A673 (cell line): ENCODE results near the gene HTR2A. TPM values are rescaled to one million over a fixed set of nuclear protein-coding genes. Genes with fewer than 3 reads are reported as not detected.

Experiments used
- BruUV-seq: library from RNA; stranded (reverse); fragments of 400-500 nt; replicated peaks from 2 replicates; lab custom pipeline; 2021; lab: Mats Ljungman, UMichigan
- CTCF ChIA-PET: fragments of 300-600 bp; sonication (Branson Sonifier 250); formaldehyde crosslinking; loops from one replicate; lab custom pipeline; 2022; ENCODE audit warnings: antibody characterized with exemption; lab: Charles Lee
- POLR2A ChIA-PET: fragments of 300-600 bp; sonication (Branson Sonifier 250); formaldehyde crosslinking; loops from one replicate; lab custom pipeline; 2022; ENCODE audit warnings: antibody characterized with exemption; ENCODE audit not compliant: low non-redundant PET; lab: Charles Lee
- DNase-seq: peaks from one replicate; pipeline ENCODE4 v3.0.0-alpha.2; 2015; ENCODE audit warnings: low spot score
- H3K27ac ChIP-seq: fragments of 200-600 bp; sonication (generic); 2 replicates; pipeline ENCODE4 v1.5.1; 2016; ENCODE audit warnings: mixed run types, low read depth, mild to moderate bottlenecking, mixed read lengths, antibody characterized with exemption, low read length; ENCODE audit not compliant: poor library complexity, severe bottlenecking
- H3K27me3 ChIP-seq: fragments of 200-600 bp; sonication (generic); replicated peaks from 2 replicates; pipeline ENCODE4 v1.6.1; 2017; ENCODE audit warnings: mixed run types, low read depth, mild to moderate bottlenecking, mixed read lengths, antibody characterized with exemption, low read length; ENCODE audit not compliant: insufficient read depth, poor library complexity
- H3K36me3 ChIP-seq: fragments of 200-600 bp; sonication (generic); 2 replicates; pipeline ENCODE4 v1.6.1; 2016; ENCODE audit warnings: mixed run types, mild to moderate bottlenecking, mixed read lengths, antibody characterized with exemption, low read length; ENCODE audit not compliant: insufficient read depth, poor library complexity, severe bottlenecking
- H3K4me1 ChIP-seq: fragments of 200-600 bp; sonication (generic); 2 replicates; pipeline ENCODE4 v1.6.1; 2017; ENCODE audit warnings: mixed run types, mild to moderate bottlenecking, mixed read lengths, antibody characterized with exemption, low read length; ENCODE audit not compliant: insufficient read depth, poor library complexity, severe bottlenecking
- H3K4me3 ChIP-seq: fragments of 200-600 bp; sonication (generic); 2 replicates; pipeline ENCODE4 v1.5.1; 2016; ENCODE audit warnings: low read depth, mixed run types, mild to moderate bottlenecking, mixed read lengths, low read length; ENCODE audit not compliant: poor library complexity, severe bottlenecking
- H3K9me3 ChIP-seq: fragments of 200-600 bp; sonication (generic); 2 replicates; pipeline ENCODE4 v1.6.1; 2016; ENCODE audit warnings: mixed run types, low read depth, mild to moderate bottlenecking, mixed read lengths, antibody characterized with exemption, low read length; ENCODE audit not compliant: poor library complexity, severe bottlenecking
- CTCF ChIP-seq: fragments of 300-800, 200-600 bp; sonication (generic); conservative IDR thresholded peaks from 2 replicates; pipeline ENCODE4 v1.5.1; 2017; ENCODE audit warnings: low read depth, mild to moderate bottlenecking, antibody characterized with exemption, low read length, moderate library complexity, mixed read lengths
- EZH2 ChIP-seq: fragments of 200-600 bp; sonication (generic); IDR thresholded peaks from 2 replicates; pipeline ENCODE4 v1.6.1; 2017; ENCODE audit warnings: borderline replicate concordance, low read depth, mild to moderate bottlenecking, mixed read lengths, antibody characterized with exemption, low read length; ENCODE audit not compliant: poor library complexity, severe bottlenecking
- intact Hi-C: fragments of 100-400 bp; cut with micrococcal nuclease; formaldehyde crosslinking; loops from one replicate; pipeline ENCODE4 v1.10.0; 2022; ENCODE audit not compliant: unreplicated experiment
- total RNA-seq: library from RNA; stranded (reverse); gene quantifications from 2 replicates; pipeline ENCODE4 v1.2.3, GENCODE V29; 2021

HTR2A gene
- total RNA-seq, 1 experiment from 2014 or later: not detected

- ChIA-PET CTCF (no interaction called here), POLR2A (no interaction called here)
- H3K36me3 ChIP-seq: no peaks in the 10 kb centered on the region
- H3K4me3 ChIP-seq: no peak overlapping the region
- no peak for TF ChIP-seq EZH2
- no peak for TF ChIP-seq CTCF
- H3K9me3 ChIP-seq: no peaks in the 10 kb centered on the region
- no peak overlapping the region for H3K27ac ChIP-seq
- H3K4me1 ChIP-seq: no peaks in the 10 kb centered on the region
- intact Hi-C loops: no loop called here
- DNase-seq: no peak
- H3K27me3 ChIP-seq: peaks cover 8% of the 10 kb centered on the region
- BruUV-seq: no TSS peak
Observed at GRCh38 chr13:46901721-46902120, 4.9 kb upstream of the HTR2A start.

GRCh38 chr13:46899801-46900200 is 2.9 kb upstream of the HTR2A start:
- DNase-seq: no peak
- intact Hi-C loops: no loop called here
- H3K27ac ChIP-seq: no peak overlapping the region
- BruUV-seq: no TSS peak
- no peaks in the 10 kb centered on the region for H3K9me3 ChIP-seq
- no peak overlapping the region for H3K4me3 ChIP-seq
- ChIA-PET POLR2A (no interaction called here), CTCF (no interaction called here)
- H3K27me3 ChIP-seq: no peaks in the 10 kb centered on the region
- H3K4me1 ChIP-seq: peaks cover 16% of the 10 kb centered on the region
- no peaks in the 10 kb centered on the region for H3K36me3 ChIP-seq
- TF ChIP-seq CTCF (no peak), EZH2 (no peak)

- Histone ChIP-seq H3K4me1 (peaks cover 22% of the 10 kb centered on the region), H3K27ac (no peak overlapping the region), H3K9me3 (no peaks in the 10 kb centered on the region), H3K4me3 (peak overlapping the region; percentile 12), H3K27me3 (peaks cover 34% of the 10 kb centered on the region), H3K36me3 (no peaks in the 10 kb centered on the region)
- DNase-seq: peak; percentile 63
- no peak for TF ChIP-seq CTCF
- no peak for TF ChIP-seq EZH2
- ChIA-PET CTCF (interaction anchor here (0.5 kb wide), 1 partner anchor 179 kb away, joined by 5 read pairs; no protein-coding TSS in a partner anchor), POLR2A (no interaction called here)
- no TSS peak for BruUV-seq
- intact Hi-C loops: no loop called here
Observed at GRCh38 chr13:46895381-46895780, 1.5 kb downstream of the HTR2A start.
